Stimulated activated CD8-positive, alpha-beta memory T cell treated with anti-CD3 and anti-CD28 coated beads, Interleukin-2, amount 100 ng/mL, for 1 hour (primary cell): ENCODE measurements around the gene E2F3.

Source experiments
- DNase-seq, 2 donors: peaks; one replicate each; pipeline ENCODE4 v3.0.0-alpha.2; 2020; ENCODE audit warnings: low read depth in 2 of 2

The E2F3 gene

DNA sequence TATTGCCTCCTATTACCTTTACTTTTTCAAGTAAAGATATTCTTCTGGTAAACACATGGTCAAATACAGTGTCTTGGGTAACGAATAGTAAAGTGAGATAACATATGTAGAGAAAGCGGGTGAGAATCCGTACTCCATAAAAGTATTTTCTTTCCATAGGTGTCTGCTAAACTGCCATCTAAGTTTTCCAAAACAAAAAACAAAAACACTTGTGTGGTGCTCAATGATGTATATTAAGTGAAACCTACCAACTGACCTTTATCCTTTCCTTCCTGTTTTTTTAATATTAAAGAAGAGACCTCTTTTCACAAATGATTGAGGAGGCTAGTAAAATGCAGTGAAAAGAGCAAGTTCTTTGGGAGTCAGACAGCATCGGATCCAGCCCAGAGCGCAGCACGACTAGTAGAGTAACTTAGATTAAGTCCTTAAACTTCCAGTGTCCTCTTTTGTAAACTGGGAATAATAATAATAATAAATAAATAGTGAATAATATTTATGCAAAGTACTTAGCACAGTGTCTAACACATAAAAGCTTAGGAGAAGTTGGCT, 132.1 kb downstream of the E2F3 start:
- no peak for DNase-seq

DNA sequence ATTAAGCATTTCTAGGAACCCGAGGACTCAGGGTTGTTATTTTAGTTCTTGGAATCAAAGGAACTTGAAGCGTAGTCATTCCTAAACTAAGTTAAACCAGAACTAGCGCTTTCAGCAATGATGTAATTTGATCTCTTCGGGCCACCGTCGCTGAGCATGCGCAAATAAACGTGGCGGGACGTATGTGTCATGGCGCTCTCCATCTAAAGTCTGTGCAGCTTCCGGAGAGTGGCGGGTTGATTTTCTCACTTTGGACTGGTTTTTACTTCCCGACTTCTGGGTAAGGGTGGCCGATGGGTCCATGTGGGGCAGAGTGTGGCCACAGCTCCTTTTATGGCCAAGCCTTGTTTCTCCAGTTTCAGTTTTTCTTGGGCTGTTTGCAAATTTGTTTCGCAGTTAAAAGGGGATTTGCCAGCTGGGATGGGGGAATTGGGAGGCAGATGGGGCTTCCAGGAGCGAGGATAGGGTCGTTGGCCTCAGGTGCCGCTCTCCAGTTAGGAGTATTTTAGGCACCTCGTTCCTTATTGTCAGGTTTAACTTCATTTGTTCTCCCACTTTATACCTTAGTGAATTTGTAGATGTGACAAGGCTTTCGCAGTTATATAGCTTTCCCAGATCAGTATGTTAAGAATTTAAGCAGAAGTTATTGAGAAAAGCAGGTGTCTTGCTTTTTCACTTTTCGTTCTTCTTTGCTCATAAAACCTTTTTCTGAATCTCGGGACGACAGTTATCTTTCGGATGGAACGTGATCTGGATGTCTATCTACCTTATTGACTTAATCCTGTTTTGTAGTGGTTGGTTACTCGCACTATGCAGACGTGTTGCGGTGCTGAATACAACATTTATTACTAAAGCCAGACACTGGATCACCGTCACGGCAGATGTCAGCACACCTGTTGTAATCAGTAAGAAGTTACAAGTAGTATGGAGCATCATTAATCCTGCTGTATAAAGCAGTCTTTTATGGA, 132.9 kb downstream of the E2F3 start, which contains the start of gene CDKAL1:
CDKAL1 (plus strand) TSS at position 163 of the 968 bp plus-strand sequence. CDS start 11,894 bp downstream, outside the sequence.
- peak; percentile 76 to 77 for DNase-seq

DNA sequence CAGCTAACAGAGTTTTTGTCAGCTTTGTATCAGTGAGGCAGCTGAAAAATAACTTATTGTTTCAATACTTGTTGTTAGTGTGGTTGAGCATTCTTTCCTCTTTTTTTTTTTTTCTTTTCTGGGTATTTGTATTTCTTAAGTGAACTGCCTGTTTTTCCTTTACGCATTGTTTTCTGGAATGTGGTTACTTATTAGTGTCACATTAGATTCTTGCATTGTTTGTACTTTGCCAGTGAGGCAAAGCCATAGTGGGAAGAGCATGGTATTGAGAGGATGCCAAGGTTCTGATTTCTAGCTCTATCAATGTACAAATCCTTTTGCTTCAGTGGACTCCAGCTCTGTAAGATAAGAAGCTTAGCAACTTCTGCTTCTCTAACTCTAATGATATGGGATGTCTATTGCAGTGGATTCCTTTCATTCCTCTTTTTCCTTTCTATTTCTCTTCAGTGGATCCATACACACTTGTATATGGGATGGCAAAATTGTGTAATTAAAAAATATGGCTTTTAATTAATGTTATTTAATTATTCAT, 136.5 kb downstream of the E2F3 start:
- DNase-seq = no peak

DNA sequence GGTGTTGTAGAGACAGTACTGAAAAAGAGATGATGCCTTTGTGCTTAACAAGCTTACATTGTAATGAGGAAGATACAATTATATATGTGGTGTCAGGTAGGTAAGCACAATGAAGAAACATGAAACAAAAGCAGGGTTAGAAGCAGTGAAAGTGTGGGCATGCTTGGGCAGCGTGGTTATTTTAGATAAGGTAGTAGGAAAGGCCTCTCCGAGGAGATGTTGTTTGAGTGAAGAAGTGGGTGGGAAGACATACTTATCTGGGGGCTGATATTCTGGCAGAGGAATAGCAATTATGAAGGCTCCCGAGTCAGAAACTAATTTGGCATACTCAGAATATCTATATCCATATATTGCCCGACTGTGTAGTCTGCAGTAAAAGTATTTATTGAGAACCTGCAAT, 137.2 kb downstream of the E2F3 start:
- DNase-seq = no peak

DNA sequence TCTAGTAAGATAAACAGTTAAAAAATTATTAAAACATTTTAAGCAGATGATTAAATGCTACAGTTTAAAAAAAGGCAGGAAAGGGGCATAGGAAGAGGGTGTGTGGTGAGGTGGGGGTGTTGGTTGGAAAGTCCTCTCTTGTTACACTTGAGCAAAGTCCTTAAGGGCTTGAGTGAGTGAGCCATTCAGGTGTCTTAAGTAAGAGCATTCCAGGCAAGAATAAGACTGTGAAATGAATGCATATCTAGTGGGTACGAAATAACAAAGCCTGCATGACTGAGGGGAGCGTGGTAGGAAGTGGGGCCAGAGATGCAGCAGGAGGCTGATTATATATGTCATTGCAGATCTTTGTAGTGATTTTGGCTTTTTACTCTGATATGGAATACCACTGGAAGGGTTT, 137.7 kb downstream of the E2F3 start:
- DNase-seq = no peak

DNA sequence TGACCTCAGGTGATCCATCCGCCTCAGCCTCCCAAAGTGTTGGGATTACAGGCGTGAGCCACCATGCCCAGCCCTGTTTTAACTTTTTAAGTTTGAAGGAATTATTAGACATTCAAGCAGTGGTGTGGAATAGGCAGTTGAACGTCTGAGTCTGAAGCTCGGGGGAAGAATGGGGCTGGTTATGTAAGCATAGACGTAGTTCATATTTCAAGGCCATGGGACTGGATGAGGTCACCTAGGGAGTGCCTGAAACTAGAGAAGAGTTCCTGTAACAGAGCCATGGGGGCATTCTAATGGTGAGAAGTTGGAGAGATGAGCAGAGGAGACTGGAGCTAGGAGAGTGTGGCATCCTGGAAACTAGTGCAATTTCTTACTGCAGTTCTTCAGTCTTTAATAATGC, 139.0 kb downstream of the E2F3 start:
- DNase-seq = no peak

DNA sequence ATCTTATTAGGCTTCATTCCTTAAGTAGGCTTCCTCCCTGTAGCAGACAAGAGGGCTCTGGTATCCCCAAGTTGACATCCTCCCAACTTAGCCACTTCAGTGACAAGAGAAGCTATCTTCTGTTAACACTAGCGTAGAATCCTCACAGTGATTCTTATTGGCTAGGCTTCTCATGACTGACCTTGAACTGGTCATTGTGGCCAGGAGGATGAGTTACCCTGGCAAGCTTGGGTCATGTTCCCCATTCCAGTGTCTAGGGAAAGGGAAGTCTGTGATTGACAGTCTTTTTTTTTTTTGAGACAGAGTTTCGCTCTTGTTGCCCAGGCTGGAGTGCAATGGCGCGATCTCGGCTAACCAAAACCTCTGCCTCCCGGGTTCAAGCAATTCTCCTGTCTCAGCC, 139.7 kb downstream of the E2F3 start:
- no peak for DNase-seq

DNA sequence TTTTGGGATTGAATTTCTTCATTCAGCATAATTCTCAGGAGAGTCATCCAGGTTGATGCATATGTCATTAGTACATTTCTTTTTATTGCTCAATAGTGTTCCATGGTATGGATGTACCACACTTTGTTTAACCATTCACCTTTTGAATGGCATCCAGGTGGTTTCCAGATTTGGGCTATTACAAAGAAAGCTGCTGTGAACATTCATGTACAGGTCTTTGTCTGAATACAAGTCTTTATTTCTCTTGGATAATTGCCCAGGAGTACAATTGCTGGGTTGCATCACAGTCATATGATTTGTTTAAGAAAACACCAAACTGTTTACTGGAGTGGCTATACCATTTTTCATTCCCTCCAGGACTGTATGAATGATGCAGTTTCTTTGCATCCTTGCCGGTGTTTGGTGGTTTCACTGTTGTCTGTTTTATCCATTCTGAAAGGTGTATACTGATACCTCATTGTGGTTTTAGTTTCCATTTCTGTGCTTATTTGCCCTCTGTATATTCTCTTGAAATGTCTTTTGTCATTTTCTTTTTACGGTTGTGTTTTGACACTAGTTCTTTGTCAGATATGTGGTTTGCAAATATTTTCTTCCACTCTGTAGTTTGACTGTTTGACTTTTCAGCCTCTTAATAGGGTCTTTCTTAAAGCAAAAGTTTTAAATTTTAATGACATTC, 141.4 kb downstream of the E2F3 start:
- no peak for DNase-seq
